ENCODE results near the gene MRS2.

- TF ChIP-seq, protein P1, sequence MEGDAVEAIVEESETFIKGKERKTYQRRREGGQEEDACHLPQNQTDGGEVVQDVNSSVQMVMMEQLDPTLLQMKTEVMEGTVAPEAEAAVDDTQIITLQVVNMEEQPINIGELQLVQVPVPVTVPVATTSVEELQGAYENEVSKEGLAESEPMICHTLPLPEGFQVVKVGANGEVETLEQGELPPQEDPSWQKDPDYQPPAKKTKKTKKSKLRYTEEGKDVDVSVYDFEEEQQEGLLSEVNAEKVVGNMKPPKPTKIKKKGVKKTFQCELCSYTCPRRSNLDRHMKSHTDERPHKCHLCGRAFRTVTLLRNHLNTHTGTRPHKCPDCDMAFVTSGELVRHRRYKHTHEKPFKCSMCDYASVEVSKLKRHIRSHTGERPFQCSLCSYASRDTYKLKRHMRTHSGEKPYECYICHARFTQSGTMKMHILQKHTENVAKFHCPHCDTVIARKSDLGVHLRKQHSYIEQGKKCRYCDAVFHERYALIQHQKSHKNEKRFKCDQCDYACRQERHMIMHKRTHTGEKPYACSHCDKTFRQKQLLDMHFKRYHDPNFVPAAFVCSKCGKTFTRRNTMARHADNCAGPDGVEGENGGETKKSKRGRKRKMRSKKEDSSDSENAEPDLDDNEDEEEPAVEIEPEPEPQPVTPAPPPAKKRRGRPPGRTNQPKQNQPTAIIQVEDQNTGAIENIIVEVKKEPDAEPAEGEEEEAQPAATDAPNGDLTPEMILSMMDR (IDR thresholded peaks at IDR 0.05) = no peak
- TF ChIP-seq POLR2AphosphoS5 (IDR thresholded peaks at IDR 0.05) (no peak), POLR2A (IDR thresholded peaks at IDR 0.05) (no peak)
Measured at GRCh38 chr6:24356310-24356973, 46.3 kb upstream of the MRS2 start.
